Effector memory CD4-positive, alpha-beta T cell (primary cell): ENCODE measurements around the gene B3GNT5.
A peak's percentile ranks its signal among the peaks of the same experiment; 100 is the strongest.

Experiments used
- DNase-seq, 3 donors: peaks; one replicate each; pipeline ENCODE4 v3.0.0-alpha.2; 2020
- H3K27ac ChIP-seq: 2 replicates; pipeline ENCODE4 v1.7.0; 2013; ENCODE audit warnings: mild to moderate bottlenecking, low read length, moderate library complexity; ENCODE audit not compliant: insufficient read depth, poor library complexity, severe bottlenecking
- H3K27me3 ChIP-seq: replicated peaks from 2 replicates; pipeline ENCODE4 v1.7.0; 2013; ENCODE audit warnings: mild to moderate bottlenecking, low read length; ENCODE audit not compliant: insufficient read depth, control insufficient read depth, poor library complexity, severe bottlenecking
- H3K36me3 ChIP-seq: 2 replicates; pipeline ENCODE4 v1.7.0; 2013; ENCODE audit warnings: mild to moderate bottlenecking, low read length, moderate library complexity; ENCODE audit not compliant: control insufficient read depth, insufficient read depth
- H3K4me1 ChIP-seq: 2 replicates; pipeline ENCODE4 v1.7.0; 2013; ENCODE audit warnings: low read length, mild to moderate bottlenecking; ENCODE audit not compliant: control insufficient read depth, insufficient read depth, poor library complexity, severe bottlenecking
- H3K4me3 ChIP-seq: 2 replicates; pipeline ENCODE4 v1.7.0; 2013; ENCODE audit warnings: low read length, low read depth, mild to moderate bottlenecking; ENCODE audit not compliant: insufficient read depth, poor library complexity, severe bottlenecking
- H3K9me3 ChIP-seq: 2 replicates; pipeline ENCODE4 v1.7.0; 2013; ENCODE audit warnings: mild to moderate bottlenecking, low read length, moderate library complexity; ENCODE audit not compliant: control insufficient read depth

B3GNT5 gene

GRCh38 chr3:183285828-183286457 lies 32.9 kb downstream of the B3GNT5 start:
- DNase-seq = peak; percentile 88 to 92 (median 92)
- H3K36me3 ChIP-seq = no peaks in the 10 kb centered on the region
- H3K9me3 ChIP-seq = no peaks in the 10 kb centered on the region
- no peak overlapping the region for H3K4me3 ChIP-seq
- peak overlapping the region; percentile 68 for H3K27ac ChIP-seq
- H3K27me3 ChIP-seq = no peaks in the 10 kb centered on the region
- peaks cover 8% of the 10 kb centered on the region for H3K4me1 ChIP-seq

DNA sequence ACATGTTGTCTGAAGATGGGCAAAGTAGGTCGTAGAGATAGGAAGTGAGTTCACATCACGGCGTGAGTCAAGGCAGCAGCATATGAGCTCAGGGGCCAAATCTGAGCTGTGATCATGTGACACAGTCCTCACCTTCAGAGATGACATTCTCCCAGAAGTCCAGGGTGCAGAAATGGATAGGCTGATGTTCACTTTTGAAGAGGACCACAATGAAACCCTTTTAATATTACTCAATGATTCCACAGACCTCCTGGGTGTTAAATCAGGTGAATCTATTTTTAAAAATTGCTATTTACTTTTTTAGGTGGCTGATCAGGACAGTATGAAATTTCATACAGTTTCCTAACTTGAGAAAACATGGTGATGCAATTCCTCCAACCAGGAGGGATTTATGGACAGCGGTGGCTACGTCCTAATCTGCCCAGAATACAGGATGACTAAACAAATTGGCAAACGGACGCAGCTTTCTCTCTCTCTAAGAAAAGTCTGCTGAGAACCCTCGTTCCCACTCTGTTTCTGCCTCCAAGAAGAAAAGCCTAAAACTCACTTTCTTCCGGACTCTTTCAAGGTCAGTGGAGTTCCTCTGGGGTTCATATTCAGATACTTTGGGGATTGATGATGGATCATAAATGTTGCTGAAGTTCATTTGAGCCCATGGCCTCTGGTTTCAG lies 34.4 kb downstream of the B3GNT5 start:
- Histone ChIP-seq H3K9me3 (no peaks in the 10 kb centered on the region), H3K4me3 (no peak overlapping the region), H3K36me3 (no peaks in the 10 kb centered on the region), H3K4me1 (peaks cover 8% of the 10 kb centered on the region), H3K27ac (peak overlapping the region; percentile 68), H3K27me3 (no peaks in the 10 kb centered on the region)
- peak in 2 of 3 donors; percentile 3 to 30 for DNase-seq

DNA sequence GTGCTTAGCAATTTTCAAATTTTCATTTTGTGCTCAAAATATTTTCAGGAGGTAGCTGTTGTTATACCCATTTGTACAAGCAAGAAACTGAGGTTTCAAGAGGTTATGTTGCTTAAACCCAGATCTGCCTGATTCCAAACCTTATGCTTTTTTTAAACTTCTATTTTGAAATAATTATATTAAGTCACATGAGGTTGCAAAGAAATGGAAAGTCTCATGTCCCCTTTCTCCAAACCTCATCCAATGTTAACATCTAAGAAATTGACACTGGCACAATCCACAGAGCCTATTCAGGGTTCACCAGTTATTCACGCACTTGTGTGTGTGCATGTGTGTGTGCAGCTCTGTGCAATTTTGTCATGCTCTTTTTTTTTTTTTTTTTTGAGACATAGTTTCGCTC lies 35.1 kb downstream of the B3GNT5 start:
- Histone ChIP-seq H3K36me3 (no peaks in the 10 kb centered on the region), H3K27ac (no peak overlapping the region), H3K4me1 (peaks cover 8% of the 10 kb centered on the region), H3K9me3 (no peaks in the 10 kb centered on the region), H3K27me3 (no peaks in the 10 kb centered on the region), H3K4me3 (no peak overlapping the region)
- no peak for DNase-seq

- DNase-seq = no peak
- H3K27ac ChIP-seq = no peak overlapping the region
- H3K4me1 ChIP-seq = peaks cover 5% of the 10 kb centered on the region
- H3K9me3 ChIP-seq = no peaks in the 10 kb centered on the region
- H3K4me3 ChIP-seq = no peak overlapping the region
- no peaks in the 10 kb centered on the region for H3K27me3 ChIP-seq
- H3K36me3 ChIP-seq = peaks cover 3% of the 10 kb centered on the region
Observed at GRCh38 chr3:183290216-183290615, 37.2 kb downstream of the B3GNT5 start.

- no peak for DNase-seq
- H3K9me3 ChIP-seq = no peaks in the 10 kb centered on the region
- H3K27ac ChIP-seq = no peak overlapping the region
Observed at GRCh38 chr3:183291497-183292031, 38.5 kb downstream of the B3GNT5 start.

GRCh38 chr3:183293966-183294365 lies 40.9 kb downstream of the B3GNT5 start:
- peaks cover 4% of the 10 kb centered on the region for H3K36me3 ChIP-seq
- no peak overlapping the region for H3K27ac ChIP-seq
- no peaks in the 10 kb centered on the region for H3K27me3 ChIP-seq
- no peaks in the 10 kb centered on the region for H3K4me1 ChIP-seq
- H3K4me3 ChIP-seq = no peak overlapping the region
- H3K9me3 ChIP-seq = no peaks in the 10 kb centered on the region
- no peak for DNase-seq

More at GRCh38 chr3:183291497-183292031, 38.5 kb downstream of the B3GNT5 start:
- Histone ChIP-seq H3K27me3 (no peaks in the 10 kb centered on the region), H3K4me3 (no peak overlapping the region), H3K36me3 (peaks cover 4% of the 10 kb centered on the region), H3K4me1 (no peaks in the 10 kb centered on the region)

DNA sequence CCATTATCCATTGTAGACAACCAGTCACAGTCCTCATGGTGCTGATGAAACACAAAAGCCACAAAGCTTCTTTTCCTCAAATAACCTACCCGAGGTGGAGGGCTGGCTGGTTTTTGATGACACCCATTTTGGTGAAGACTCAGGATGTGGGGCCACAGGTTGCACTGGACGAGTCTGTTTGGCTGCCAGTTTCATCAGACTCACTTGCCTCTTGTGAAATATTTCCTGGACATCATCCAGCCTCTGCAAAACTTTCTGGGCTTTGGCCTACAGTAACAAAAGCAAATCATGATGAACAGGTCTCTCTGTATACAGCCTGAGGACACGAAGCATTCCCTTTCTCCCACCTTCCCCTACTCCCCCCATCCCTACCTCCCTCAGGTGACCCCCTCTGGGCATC lies 42.2 kb downstream of the B3GNT5 start:
- H3K36me3 ChIP-seq = peaks cover 4% of the 10 kb centered on the region
- H3K4me3 ChIP-seq = no peak overlapping the region
- no peak for DNase-seq
- no peak overlapping the region for H3K27ac ChIP-seq
- no peaks in the 10 kb centered on the region for H3K4me1 ChIP-seq
- no peaks in the 10 kb centered on the region for H3K9me3 ChIP-seq
- H3K27me3 ChIP-seq = no peaks in the 10 kb centered on the region

DNA sequence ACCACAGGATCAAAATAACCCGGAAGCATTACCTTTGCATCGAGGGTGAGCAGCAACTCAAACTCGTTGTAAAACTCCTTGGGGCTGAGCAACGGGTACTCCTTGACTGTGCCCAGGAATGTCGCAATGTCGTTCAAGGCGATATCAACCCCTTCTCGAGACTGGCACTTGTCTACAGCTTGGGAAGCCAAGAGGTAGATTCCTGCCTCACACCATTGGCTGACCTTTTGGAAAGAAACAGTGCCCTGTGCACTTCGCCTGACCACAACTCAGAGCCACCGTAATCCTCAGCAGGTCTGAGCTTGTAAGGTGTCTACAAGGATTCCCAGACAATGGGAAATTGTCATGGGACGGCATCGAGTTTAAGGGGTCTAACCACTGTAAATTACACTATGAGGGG lies 43.9 kb downstream of the B3GNT5 start:
- Histone ChIP-seq H3K4me3 (no peak overlapping the region), H3K27ac (no peak overlapping the region), H3K4me1 (no peaks in the 10 kb centered on the region), H3K36me3 (peaks cover 4% of the 10 kb centered on the region), H3K9me3 (no peaks in the 10 kb centered on the region), H3K27me3 (no peaks in the 10 kb centered on the region)
- no peak for DNase-seq

DNA sequence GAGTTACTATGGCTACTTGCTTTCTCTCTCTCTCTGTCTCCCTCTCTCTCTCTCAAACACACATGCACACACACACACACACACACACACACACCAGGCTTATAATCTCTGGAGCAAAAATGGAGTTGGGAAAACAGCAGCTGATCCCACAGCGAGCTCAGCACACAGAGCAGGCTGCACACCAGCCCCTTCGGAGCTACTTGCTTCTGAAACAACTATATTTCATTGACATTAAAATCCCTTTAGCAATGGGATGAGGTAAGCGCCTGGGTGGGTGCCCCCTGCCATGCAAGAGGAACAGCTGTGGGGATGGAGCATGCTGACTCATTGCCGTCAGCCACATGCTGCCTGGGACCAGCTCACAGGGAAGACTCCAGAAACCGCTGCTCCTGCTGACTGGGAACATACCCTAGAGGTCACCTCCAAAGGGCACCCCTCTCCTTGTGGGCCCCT lies 45.7 kb downstream of the B3GNT5 start:
- no peak for DNase-seq

DNA sequence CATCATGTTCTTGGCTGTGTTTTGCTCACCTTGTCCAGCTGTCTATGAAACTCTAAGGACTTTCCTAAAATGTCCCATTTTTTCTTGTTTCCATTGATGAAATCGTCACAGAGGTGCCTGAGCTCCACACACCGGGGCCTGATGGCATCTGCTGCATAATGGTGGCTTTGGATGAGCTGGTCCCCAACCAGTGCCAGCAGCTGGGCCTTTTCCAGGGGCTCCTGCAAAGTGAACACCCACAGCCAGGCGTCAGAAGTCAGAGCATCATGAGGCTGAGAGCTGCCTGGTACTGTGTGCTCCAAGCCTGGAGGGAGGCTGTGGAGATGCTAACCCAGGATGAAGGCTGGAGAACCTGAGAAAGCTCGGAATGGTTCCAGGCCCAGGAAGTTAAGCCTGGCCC lies 46.9 kb downstream of the B3GNT5 start:
- no peaks in the 10 kb centered on the region for H3K9me3 ChIP-seq
- H3K4me1 ChIP-seq = no peaks in the 10 kb centered on the region

More for the DNA sequence above, 45.7 kb downstream of the B3GNT5 start:
- Histone ChIP-seq H3K9me3 (no peaks in the 10 kb centered on the region), H3K4me3 (no peak overlapping the region), H3K4me1 (no peaks in the 10 kb centered on the region), H3K27ac (no peak overlapping the region), H3K36me3 (peaks cover 4% of the 10 kb centered on the region), H3K27me3 (no peaks in the 10 kb centered on the region)

More for the DNA sequence above, 46.9 kb downstream of the B3GNT5 start:
- no peak overlapping the region for H3K4me3 ChIP-seq
- peaks cover 3% of the 10 kb centered on the region for H3K36me3 ChIP-seq
- no peak for DNase-seq
- no peak overlapping the region for H3K27ac ChIP-seq
- H3K27me3 ChIP-seq = no peaks in the 10 kb centered on the region
